GM23338 (cell line): ENCODE measurements around the gene SCGB1A1. TPM values are rescaled to one million over a fixed set of nuclear protein-coding genes. Genes with fewer than 3 reads are reported as not detected.

ENCODE experiments used
- ATAC-seq: fragments of 200-7000 bp; cut with Tn5 transposase; 3 replicates; pipeline ENCODE4 v1.9.1; 2020
- DNase-seq: peaks from one replicate; pipeline ENCODE4 v3.0.0-alpha.2; 2015; ENCODE audit warnings: low spot score
- H2AFZ ChIP-seq: fragments of 200-600 bp; sonication (generic); 2 replicates; pipeline ENCODE4 v1.8.0; 2016; ENCODE audit warnings: antibody characterized with exemption, mild to moderate bottlenecking, moderate library complexity
- H3F3A ChIP-seq: fragments of 200-600 bp; sonication (generic); replicated peaks from 2 replicates; pipeline ENCODE4 v1.8.0; 2017; ENCODE audit warnings: antibody characterized with exemption, mixed run types, low read depth
- H3K27ac ChIP-seq: fragments of 200-600 bp; sonication (generic); 2 replicates; pipeline ENCODE4 v1.6.1; 2016; ENCODE audit warnings: low read depth
- H3K27me3 ChIP-seq: fragments of 200-600 bp; sonication (generic); 2 replicates; pipeline ENCODE4 v1.8.0; 2016; ENCODE audit warnings: mild to moderate bottlenecking, mixed run types, moderate library complexity; ENCODE audit not compliant: insufficient read depth
- H3K36me3 ChIP-seq: fragments of 200-600 bp; sonication (generic); 2 replicates; pipeline ENCODE4 v1.8.0; 2016; ENCODE audit warnings: mild to moderate bottlenecking; ENCODE audit not compliant: insufficient read depth
- H3K4me1 ChIP-seq: fragments of 200-600 bp; sonication (generic); 2 replicates; pipeline ENCODE4 v1.8.0; 2016; ENCODE audit warnings: mild to moderate bottlenecking, moderate library complexity; ENCODE audit not compliant: insufficient read depth
- H3K4me2 ChIP-seq: fragments of 200-600 bp; sonication (generic); 2 replicates; pipeline ENCODE4 v1.7.1; 2017; ENCODE audit warnings: mixed run types
- H3K4me3 ChIP-seq: fragments of 200-600 bp; sonication (generic); 2 replicates; pipeline ENCODE4 v1.6.1; 2016; ENCODE audit warnings: mixed run types
- H3K79me2 ChIP-seq: fragments of 200-600 bp; sonication (generic); replicated peaks from 2 replicates; pipeline ENCODE4 v1.8.0; 2017; ENCODE audit warnings: mild to moderate bottlenecking; ENCODE audit not compliant: insufficient read depth
- H3K9me2 ChIP-seq: fragments of 200-600 bp; sonication (generic); 2 replicates; pipeline ENCODE4 v1.8.0; 2017; ENCODE audit not compliant: insufficient read depth
- H4K20me1 ChIP-seq: fragments of 200-600 bp; sonication (generic); replicated peaks from 2 replicates; pipeline ENCODE4 v1.8.0; 2017; ENCODE audit warnings: mild to moderate bottlenecking; ENCODE audit not compliant: insufficient read depth
- H3K27ac Mint-ChIP-seq: 2 replicates; pipeline ENCODE4 v1.8.0; 2020; ENCODE audit warnings: inconsistent platforms, mild to moderate bottlenecking, moderate library complexity, mixed read lengths
- H3K27me3 Mint-ChIP-seq: 3 replicates; pipeline ENCODE4 v1.8.0; 2022; ENCODE audit warnings: low read depth, mild to moderate bottlenecking, moderate library complexity, mixed read lengths, inconsistent platforms; ENCODE audit not compliant: insufficient read depth, poor library complexity
- H3K36me3 Mint-ChIP-seq: 3 replicates; pipeline ENCODE4 v1.8.0; 2021; ENCODE audit warnings: low read depth, mild to moderate bottlenecking, inconsistent platforms, moderate library complexity, mixed read lengths
- H3K4me1 Mint-ChIP-seq: 3 replicates; pipeline ENCODE4 v1.8.0; 2020; ENCODE audit warnings: mild to moderate bottlenecking, inconsistent platforms, mixed read lengths
- H3K4me3 Mint-ChIP-seq: 3 replicates; pipeline ENCODE4 v1.8.0; 2021; ENCODE audit warnings: moderate library complexity, mild to moderate bottlenecking, inconsistent platforms, mixed read lengths
- H3K9me3 Mint-ChIP-seq: 3 replicates; pipeline ENCODE4 v1.8.0; 2020; ENCODE audit warnings: moderate library complexity, mild to moderate bottlenecking, inconsistent platforms, mixed read lengths
- CREB1 ChIP-seq: fragments of 250-450 bp; sonication (Bioruptor Pico); IDR thresholded peaks from 2 replicates; pipeline ENCODE4 v1.5.0; 2020; ENCODE audit warnings: low read depth, mild to moderate bottlenecking, moderate library complexity
- CTCF ChIP-seq, 2 experiments: fragments of 200-600 bp in 1 of 2; sonication (generic) in 1 of 2; conservative IDR thresholded peaks; 2 replicates each; pipeline versions ENCODE4 v1.5.1 to v1.6.1; 2016 to 2017; ENCODE audit warnings: antibody characterized with exemption in 2 of 2, low read depth in 2 of 2, mild to moderate bottlenecking in 2 of 2, moderate library complexity in 1 of 2
- ETS1 ChIP-seq: IDR thresholded peaks from 2 replicates; pipeline ENCODE4 v1.6.1; 2016; ENCODE audit warnings: antibody characterized with exemption
- EZH2phosphoT487 ChIP-seq: fragments of 200-600 bp; sonication (generic); IDR thresholded peaks from one replicate; pipeline ENCODE4 v1.8.1; 2018; ENCODE audit warnings: antibody characterized with exemption; ENCODE audit not compliant: unreplicated experiment
- STAT1 ChIP-seq: IDR thresholded peaks from one replicate; pipeline ENCODE4 v1.6.1; 2016; ENCODE audit warnings: antibody characterized with exemption; ENCODE audit not compliant: unreplicated experiment
- ZNF462 ChIP-seq: fragments of 250-450 bp; sonication (Bioruptor Pico); IDR thresholded peaks from 2 replicates; pipeline ENCODE4 v1.5.0; 2020; ENCODE audit warnings: mild to moderate bottlenecking, moderate library complexity
- polyA plus RNA-seq: library from polyadenylated mRNA; unstranded; fragments of >200 nt; fragmentation: Nextera tagmentation; extraction: Ambion mirVana; gene quantifications from 2 replicates; pipeline ENCODE4 v1.2.1, GENCODE V29; 2016
- total RNA-seq: library from RNA; depleted of rRNA; stranded (reverse); fragments of >200 nt; shearing (Covaris generic); gene quantifications from 2 replicates; pipeline ENCODE4 v1.2.3, GENCODE V29; 2014

The SCGB1A1 gene
- total and polyA plus RNA-seq, 2 experiments from 2014 or later, result not detected

- TF ChIP-seq ETS1 (no peak), EZH2phosphoT487 (no peak), CREB1 (CRISPR knock-in tag) (no peak)
These were observed 17.2 kb downstream of the SCGB1A1 start (continued) for GRCh38 chr11:62435846-62436660.

GRCh38 chr11:62437616-62438015, 18.8 kb downstream of the SCGB1A1 start:
- Histone ChIP-seq H3K4me2 (no peak overlapping the region), H3K4me1 (no peaks in the 10 kb centered on the region), H3K27me3 (no peaks in the 10 kb centered on the region), H4K20me1 (no peaks in the 10 kb centered on the region), H2AFZ (no peak overlapping the region), H3K4me3 (no peak overlapping the region), H3K36me3 (no peaks in the 10 kb centered on the region), H3K9me2 (no peaks in the 10 kb centered on the region), H3K79me2 (no peaks in the 10 kb centered on the region), H3K27ac (no peak overlapping the region), H3F3A (0 out of 2 replicates have a peak, but pooled peaks cover 4% of the 10 kb centered on the region)
- Mint-ChIP-seq H3K4me1 (peaks cover 9% of the 10 kb centered on the region; the same call in 1 of the 3 replicates), H3K36me3 (no peaks in the 10 kb centered on the region), H3K27me3 (peaks cover 6% of the 10 kb centered on the region), H3K4me3 (no peak overlapping the region), H3K9me3 (no peaks in the 10 kb centered on the region), H3K27ac (no peak overlapping the region)
- TF ChIP-seq CTCF (conservative IDR thresholded peaks at IDR 0.05; ENCODE audit: low read depth in 2 of 2), result no peak
- no peak for TF ChIP-seq STAT1
- no peak for TF ChIP-seq ZNF462
- no peak for DNase-seq
- ATAC-seq, result no peak
